ENCODE results near the gene RBFOX1. TPM values are rescaled to one million over a fixed set of nuclear protein-coding genes. Genes with fewer than 3 reads are reported as not detected.

The RBFOX1 gene
- total RNA-seq, 1 experiment from 2014 or later = not detected

DNA sequence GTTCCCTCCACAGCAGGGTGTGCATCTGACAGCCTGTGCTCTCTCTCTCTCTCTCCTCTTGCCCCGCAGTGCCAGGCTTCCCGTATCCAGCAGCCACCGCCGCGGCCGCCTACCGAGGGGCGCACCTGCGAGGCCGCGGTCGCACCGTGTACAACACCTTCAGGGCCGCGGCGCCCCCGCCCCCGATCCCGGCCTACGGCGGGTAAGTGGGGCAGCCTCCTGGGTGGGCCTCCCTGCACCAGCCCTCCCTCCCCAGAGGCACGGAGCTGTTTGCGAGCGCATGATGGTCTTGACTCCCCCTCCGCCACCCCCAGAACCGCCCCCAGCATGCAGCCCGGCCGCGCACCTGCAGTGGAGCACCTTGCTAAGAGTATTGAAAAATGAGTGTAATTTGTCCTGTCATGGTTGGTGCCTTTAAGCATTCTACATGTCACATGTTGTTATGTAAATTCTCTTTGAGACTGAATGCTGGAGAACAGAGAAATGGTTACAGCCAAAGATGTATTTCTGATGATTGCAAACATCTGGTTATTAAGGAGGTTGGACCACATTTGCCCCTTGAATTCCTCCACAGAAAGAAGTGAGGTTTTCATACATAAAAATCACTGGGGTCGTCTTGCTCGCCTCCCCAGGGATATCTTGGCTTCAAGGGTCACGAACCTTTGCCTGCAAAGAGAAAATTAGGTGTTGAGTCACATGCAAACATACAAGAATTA, 321.3 kb downstream of the RBFOX1 start:
- no peaks in the 10 kb centered on the region for H3K9me3 ChIP-seq (replicated peaks)
- H3K4me1 ChIP-seq (replicated peaks) = no peaks in the 10 kb centered on the region
- DNase-seq (ENCODE audit: low read depth in 1 of 2, low spot score in 2 of 2) = no peak
- H3K27me3 ChIP-seq (replicated peaks) = no peaks in the 10 kb centered on the region
- H3K36me3 ChIP-seq = no peaks in the 10 kb centered on the region
- H3K4me3 ChIP-seq = no peak overlapping the region
- no peak overlapping the region for H3K27ac ChIP-seq

DNA sequence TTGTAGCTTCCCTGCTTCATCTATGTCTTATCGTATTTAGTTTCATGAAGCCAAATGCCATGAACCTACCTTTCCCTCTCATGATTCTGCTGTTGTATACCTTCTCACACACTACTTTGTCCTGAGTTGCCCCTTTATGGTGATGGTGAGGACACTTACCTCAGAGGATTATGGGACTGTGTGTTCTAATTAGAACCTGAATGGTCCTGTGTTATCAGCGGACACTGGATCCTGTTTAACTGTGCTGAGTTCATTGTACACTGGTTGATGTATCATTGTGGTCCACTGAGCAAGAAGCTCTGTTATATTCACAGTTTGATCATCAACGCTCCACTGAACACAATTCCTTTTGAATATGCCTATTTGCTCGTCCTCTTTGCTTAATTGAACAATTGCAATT, 343.0 kb downstream of the RBFOX1 start:
- 0 out of 2 replicates have a peak, but pooled peaks cover 6% of the 10 kb centered on the region for H3K9me3 ChIP-seq (replicated peaks)
- H3K4me3 ChIP-seq = no peak overlapping the region
- H3K4me1 ChIP-seq (replicated peaks) = no peaks in the 10 kb centered on the region
- H3K36me3 ChIP-seq = no peaks in the 10 kb centered on the region
- no peaks in the 10 kb centered on the region for H3K27me3 ChIP-seq (replicated peaks)
- no peak overlapping the region for H3K27ac ChIP-seq
- no peak for DNase-seq (ENCODE audit: low read depth in 1 of 2, low spot score in 2 of 2)

DNA sequence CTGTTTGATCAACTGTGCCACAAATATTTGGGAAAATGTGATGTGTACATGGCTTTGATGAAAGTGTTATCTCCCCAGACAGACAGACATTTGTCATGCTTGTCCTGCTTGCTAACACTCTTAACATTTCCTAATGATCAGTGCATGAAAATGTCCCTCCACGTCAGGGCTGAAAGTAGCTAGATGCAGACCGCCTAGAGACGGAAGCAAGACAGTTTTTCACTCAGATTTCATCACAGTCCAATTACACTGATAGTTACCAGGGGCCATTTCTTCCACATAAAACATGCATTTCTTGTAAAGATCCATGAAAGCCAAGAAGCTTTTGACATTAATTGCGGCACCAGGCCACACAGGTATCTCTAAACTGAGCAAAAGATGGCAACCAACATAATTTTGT, 347.7 kb downstream of the RBFOX1 start:
- H3K27ac ChIP-seq = no peak overlapping the region
- no peaks in the 10 kb centered on the region for H3K36me3 ChIP-seq
- DNase-seq (ENCODE audit: low read depth in 1 of 2, low spot score in 2 of 2) = no peak
- H3K4me3 ChIP-seq = no peak overlapping the region
- no peaks in the 10 kb centered on the region for H3K27me3 ChIP-seq (replicated peaks)
- H3K9me3 ChIP-seq (replicated peaks) = 0 out of 2 replicates have a peak, but pooled peaks cover 6% of the 10 kb centered on the region
- no peaks in the 10 kb centered on the region for H3K4me1 ChIP-seq (replicated peaks)

DNA sequence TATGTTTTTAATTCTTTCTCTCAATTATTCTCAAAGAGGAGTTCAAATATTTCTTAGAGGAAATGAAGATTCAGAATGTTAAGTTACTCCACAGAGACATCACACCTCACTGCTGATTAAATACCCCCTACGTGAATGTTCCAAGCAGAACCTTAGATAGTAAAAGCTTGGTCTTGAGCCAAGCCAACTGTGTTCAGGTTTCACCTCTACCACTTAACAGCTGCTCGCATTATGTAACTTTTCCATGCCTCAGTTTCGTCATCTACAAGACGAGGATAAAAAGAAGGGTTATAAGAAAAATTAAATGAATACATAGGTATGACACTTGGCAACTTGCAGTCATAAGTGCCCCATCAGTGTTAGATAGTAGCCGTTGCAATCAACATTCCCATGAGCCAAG, 356.2 kb downstream of the RBFOX1 start:
- no peak overlapping the region for H3K27ac ChIP-seq
- 0 out of 2 replicates have a peak, but pooled peaks cover 5% of the 10 kb centered on the region for H3K9me3 ChIP-seq (replicated peaks)
- H3K36me3 ChIP-seq = no peaks in the 10 kb centered on the region
- no peaks in the 10 kb centered on the region for H3K27me3 ChIP-seq (replicated peaks)
- H3K4me3 ChIP-seq = no peak overlapping the region
- no peak for DNase-seq (ENCODE audit: low read depth in 1 of 2, low spot score in 2 of 2)
- H3K4me1 ChIP-seq (replicated peaks) = no peaks in the 10 kb centered on the region

DNA sequence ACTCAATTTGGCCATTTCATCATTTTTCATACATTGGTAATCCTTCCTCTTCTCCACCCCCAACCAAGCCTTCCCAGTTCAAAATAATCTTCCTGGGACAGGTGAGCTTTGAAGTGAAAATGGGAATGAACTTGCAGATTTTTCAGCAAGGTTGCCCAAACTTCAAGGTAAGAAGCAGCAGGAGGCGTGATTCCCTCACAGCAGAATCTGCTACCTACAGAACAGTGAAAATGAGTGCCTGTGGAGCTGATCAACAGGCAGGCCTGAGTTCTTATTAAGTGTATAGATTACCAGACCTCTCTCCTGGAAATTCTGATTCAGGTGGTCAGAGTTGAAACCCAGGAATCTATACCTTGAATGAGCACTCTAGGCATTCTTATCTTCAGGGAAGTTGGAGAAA, 356.6 kb downstream of the RBFOX1 start:
- no peak overlapping the region for H3K4me3 ChIP-seq
- peaks cover 5% of the 10 kb centered on the region; the same call in 1 of the 2 replicates for H3K9me3 ChIP-seq (replicated peaks)
- DNase-seq (ENCODE audit: low read depth in 1 of 2, low spot score in 2 of 2) = no peak
- no peaks in the 10 kb centered on the region for H3K36me3 ChIP-seq
- H3K4me1 ChIP-seq (replicated peaks) = no peaks in the 10 kb centered on the region
- H3K27ac ChIP-seq = no peak overlapping the region
- H3K27me3 ChIP-seq (replicated peaks) = no peaks in the 10 kb centered on the region

DNA sequence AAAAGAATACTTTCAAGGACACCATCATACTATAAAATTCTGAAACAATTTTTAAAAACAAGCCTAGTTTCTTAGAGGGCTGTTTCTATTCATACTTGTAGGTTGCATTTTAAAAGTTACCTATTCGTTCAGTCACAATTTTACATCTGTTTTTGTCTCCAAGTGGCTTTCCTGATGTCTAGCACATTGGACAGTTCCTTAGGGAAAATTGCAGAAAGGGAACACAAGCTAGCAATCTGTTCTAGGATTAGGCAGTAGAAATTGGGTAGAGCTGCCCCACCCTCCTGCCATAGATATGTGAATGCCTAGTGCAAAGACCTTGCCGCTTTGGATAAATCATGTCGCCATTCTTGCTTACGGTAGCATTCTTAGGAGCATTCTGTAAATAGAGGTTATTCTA, 358.9 kb downstream of the RBFOX1 start:
- Histone ChIP-seq H3K27ac (no peak overlapping the region), H3K27me3 (replicated peaks) (no peaks in the 10 kb centered on the region), H3K9me3 (replicated peaks) (peaks cover 5% of the 10 kb centered on the region), H3K4me1 (replicated peaks) (no peaks in the 10 kb centered on the region), H3K36me3 (no peaks in the 10 kb centered on the region), H3K4me3 (no peak overlapping the region)
- no peak for DNase-seq (ENCODE audit: low read depth in 1 of 2, low spot score in 2 of 2)

DNA sequence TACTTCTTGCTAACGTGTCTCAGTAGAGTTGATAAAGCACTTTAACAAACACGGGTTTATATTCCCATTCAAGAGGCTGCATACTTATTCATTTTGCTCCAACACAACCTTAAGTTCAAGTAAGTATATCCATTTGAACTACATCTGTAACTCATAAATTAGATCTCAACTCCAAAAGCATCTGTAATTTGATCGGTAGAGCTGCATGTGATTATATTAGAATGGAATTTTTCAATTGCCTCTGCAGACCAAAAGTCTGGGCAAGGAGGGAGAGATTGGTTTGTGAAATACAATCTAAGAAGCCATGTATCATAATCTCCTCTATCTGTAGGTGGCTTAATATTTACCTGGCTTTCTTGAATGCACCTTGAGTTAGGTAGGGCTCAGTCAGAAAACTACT, 371.0 kb downstream of the RBFOX1 start:
- no peak for DNase-seq (ENCODE audit: low read depth in 1 of 2, low spot score in 2 of 2)
- H3K4me3 ChIP-seq = no peak overlapping the region
- no peaks in the 10 kb centered on the region for H3K36me3 ChIP-seq
- H3K27ac ChIP-seq = no peak overlapping the region
- no peaks in the 10 kb centered on the region for H3K27me3 ChIP-seq (replicated peaks)
- no peaks in the 10 kb centered on the region for H3K4me1 ChIP-seq (replicated peaks)
- peaks cover 6% of the 10 kb centered on the region for H3K9me3 ChIP-seq (replicated peaks)

DNA sequence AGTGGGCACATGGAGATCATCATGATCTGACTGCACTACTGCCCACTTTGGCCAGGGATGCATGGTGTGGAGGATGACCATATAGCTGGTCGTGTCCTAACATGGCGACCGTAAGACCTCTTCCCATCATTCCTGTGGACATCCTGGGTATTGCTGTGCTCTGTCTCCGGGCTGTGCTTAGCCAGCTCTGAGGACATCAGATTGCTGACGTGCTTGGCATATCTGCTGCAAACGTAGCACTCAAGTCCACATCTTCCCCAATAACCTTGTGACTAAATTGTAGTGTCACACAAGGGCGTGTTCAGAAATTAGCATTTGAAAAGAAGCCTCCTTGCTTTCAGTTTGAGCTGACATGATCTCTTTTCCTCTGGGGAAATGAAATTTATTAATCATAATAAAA, 373.2 kb downstream of the RBFOX1 start:
- Histone ChIP-seq H3K9me3 (replicated peaks) (peaks cover 6% of the 10 kb centered on the region), H3K27ac (no peak overlapping the region), H3K36me3 (no peaks in the 10 kb centered on the region), H3K27me3 (replicated peaks) (no peaks in the 10 kb centered on the region), H3K4me1 (replicated peaks) (no peaks in the 10 kb centered on the region), H3K4me3 (no peak overlapping the region)
- no peak for DNase-seq (ENCODE audit: low read depth in 1 of 2, low spot score in 2 of 2)

DNA sequence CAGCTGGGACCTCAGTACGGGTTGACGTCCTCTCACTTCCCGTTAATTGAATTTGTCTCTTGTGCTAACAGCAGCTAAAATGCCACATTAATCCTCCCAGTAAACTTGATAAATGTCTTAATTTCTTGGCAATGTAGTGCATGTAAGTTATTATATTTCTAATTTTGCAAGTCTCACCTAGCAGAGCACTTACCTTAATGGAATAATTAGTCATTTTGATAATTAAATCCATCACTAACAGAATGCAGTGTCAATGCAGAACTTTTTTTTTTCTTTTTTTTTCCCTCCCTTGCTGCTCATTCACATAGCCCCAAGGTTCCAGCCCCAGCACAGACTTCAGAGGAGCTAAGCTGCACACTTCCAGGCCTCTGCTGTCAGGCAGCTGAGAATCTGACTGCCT, 376.5 kb downstream of the RBFOX1 start:
- Histone ChIP-seq H3K4me1 (replicated peaks) (no peaks in the 10 kb centered on the region), H3K36me3 (no peaks in the 10 kb centered on the region), H3K27me3 (replicated peaks) (no peaks in the 10 kb centered on the region), H3K9me3 (replicated peaks) (peaks cover 5% of the 10 kb centered on the region), H3K27ac (no peak overlapping the region), H3K4me3 (no peak overlapping the region)
- DNase-seq (ENCODE audit: low read depth in 1 of 2, low spot score in 2 of 2) = no peak

DNA sequence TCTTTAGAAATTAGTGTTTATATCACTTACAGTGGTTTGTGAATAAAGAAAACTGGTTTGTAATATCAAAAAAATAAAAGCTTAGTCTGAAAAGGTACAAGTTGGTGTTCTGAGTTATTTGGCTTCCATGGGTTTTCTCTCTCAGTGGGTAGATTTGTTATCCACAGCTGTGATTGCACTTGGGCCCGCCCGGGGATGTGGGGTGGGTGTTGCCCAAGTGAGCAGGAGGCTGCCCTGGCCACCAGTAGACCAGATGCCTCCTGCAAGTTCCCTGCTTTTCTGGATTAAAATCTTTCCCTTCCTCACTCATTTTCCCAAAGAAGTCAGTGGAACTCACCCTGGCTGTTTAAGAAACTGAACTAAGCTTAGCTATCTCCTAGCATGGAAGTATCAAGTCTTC, 380.6 kb downstream of the RBFOX1 start:
- H3K4me3 ChIP-seq = no peak overlapping the region
- no peaks in the 10 kb centered on the region for H3K36me3 ChIP-seq
- H3K4me1 ChIP-seq (replicated peaks) = no peaks in the 10 kb centered on the region
- no peak overlapping the region for H3K27ac ChIP-seq
- DNase-seq (ENCODE audit: low read depth in 1 of 2, low spot score in 2 of 2) = no peak
- no peaks in the 10 kb centered on the region for H3K27me3 ChIP-seq (replicated peaks)
- 0 out of 2 replicates have a peak, but pooled peaks cover 2% of the 10 kb centered on the region for H3K9me3 ChIP-seq (replicated peaks)

DNA sequence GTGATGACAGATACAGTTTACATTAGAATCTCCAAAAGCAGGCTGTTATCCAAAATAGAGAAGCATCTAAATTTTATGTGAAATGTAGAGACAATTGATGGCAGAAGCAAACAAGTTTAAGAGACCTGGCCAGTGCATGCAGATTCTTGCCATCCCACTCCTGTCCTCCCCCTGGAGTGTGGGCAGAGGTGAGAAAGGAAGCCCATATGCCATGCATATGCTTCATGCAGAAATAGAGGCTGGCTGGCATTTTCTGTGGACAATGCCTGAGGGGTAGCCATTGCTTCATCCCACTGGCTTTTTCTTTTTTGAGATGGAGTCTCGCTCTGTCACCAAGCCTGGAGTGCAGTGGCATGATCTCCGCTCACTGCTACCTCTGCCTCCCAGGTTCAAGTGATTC, 382.1 kb downstream of the RBFOX1 start:
- Histone ChIP-seq H3K4me1 (replicated peaks) (no peaks in the 10 kb centered on the region), H3K36me3 (no peaks in the 10 kb centered on the region), H3K4me3 (no peak overlapping the region), H3K27me3 (replicated peaks) (no peaks in the 10 kb centered on the region), H3K9me3 (replicated peaks) (0 out of 2 replicates have a peak, but pooled peaks cover 2% of the 10 kb centered on the region), H3K27ac (no peak overlapping the region)
- DNase-seq (ENCODE audit: low read depth in 1 of 2, low spot score in 2 of 2) = no peak

DNA sequence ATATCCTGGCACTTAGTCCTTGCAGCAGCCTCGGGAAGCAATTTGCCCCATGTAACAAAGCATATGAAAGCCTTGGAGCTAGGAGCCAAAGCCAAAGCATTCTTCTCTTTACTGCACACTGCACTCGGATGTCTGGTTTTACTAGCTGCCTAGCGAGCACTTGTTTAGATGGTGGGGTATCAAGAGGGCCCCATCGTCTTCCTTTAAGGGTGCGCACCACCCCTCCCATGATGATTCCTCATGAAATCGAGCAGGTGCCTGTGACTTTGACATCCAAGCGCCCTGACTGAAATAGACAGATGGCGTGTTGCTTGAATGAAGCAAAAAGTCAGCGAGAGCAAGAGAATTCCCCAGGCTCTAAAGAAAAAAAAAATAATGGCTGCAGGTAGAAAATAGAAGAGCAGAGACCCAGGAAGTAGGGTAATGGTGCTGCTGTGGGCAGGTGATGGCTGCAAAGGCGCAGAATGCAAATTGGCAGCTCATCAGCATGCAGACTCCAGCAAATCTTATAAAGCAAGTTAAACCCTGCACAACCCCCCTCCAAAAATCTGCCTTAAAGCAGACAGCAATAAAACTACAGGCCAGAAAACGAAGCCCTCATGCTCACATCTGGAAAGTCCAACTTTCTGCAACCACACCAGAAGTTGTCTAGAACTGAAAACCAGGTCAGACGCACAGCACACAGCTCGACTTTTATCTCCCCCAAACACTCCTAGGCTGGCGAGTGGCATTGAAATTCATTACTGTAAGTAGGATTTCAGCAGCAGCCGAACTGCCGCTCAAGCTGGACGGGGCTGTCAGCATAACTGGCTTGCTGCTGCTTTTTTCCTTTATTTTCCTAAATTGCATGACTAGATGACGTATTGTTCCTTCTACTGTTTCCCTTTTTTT, 384.3 kb downstream of the RBFOX1 start:
- DNase-seq (ENCODE audit: low read depth in 1 of 2, low spot score in 2 of 2) = no peak
- Histone ChIP-seq H3K4me3 (no peak overlapping the region), H3K27ac (no peak overlapping the region), H3K36me3 (no peaks in the 10 kb centered on the region), H3K9me3 (replicated peaks) (0 out of 2 replicates have a peak, but pooled peaks cover 2% of the 10 kb centered on the region), H3K4me1 (replicated peaks) (no peaks in the 10 kb centered on the region), H3K27me3 (replicated peaks) (no peaks in the 10 kb centered on the region)

DNA sequence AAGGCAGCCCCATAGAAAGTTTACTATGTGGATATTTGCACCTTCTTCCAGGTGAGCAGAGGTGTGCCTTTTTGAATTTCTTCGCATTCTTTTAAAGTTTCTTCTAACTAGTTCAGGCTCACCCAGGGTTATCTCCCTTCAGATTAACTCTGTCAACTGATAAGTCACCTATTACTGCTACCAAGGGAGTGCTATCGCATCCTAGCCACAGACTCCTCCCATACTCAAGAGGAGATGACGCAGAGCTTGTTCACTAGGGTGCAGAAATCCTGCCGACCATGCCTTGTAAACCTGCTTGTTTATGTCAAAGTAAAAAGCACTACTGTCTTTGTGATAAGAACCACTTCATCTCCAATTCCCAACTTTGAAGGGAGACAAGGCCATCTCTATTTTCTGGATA, 390.1 kb downstream of the RBFOX1 start:
- no peak for DNase-seq (ENCODE audit: low read depth in 1 of 2, low spot score in 2 of 2)
- Histone ChIP-seq H3K4me3 (no peak overlapping the region), H3K27ac (no peak overlapping the region)

DNA sequence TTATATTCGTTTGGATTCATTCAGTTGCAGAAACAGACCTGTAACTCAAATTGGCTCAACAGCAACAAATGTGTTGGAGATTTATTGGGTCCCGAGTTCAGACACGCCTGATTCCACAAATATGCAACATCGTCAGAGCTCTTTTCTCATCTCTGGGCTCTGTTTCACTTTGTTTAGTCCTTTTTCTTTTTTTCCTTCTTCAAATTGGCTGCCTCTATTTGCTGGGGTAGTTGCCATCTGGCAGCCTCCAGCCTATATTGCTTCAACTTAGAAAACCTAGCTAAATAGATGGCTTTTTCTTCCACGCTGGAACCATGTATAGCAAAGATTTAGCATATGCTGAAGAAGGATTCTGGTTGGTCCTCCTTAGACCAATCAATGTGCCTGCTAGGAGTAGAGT, 398.5 kb downstream of the RBFOX1 start:
- Histone ChIP-seq H3K36me3 (no peaks in the 10 kb centered on the region), H3K4me1 (replicated peaks) (no peaks in the 10 kb centered on the region), H3K27me3 (replicated peaks) (no peaks in the 10 kb centered on the region), H3K27ac (no peak overlapping the region), H3K4me3 (no peak overlapping the region), H3K9me3 (replicated peaks) (no peaks in the 10 kb centered on the region)
- no peak for DNase-seq (ENCODE audit: low read depth in 1 of 2, low spot score in 2 of 2)

More for the DNA sequence above, 390.1 kb downstream of the RBFOX1 start:
- H3K36me3 ChIP-seq = no peaks in the 10 kb centered on the region
- no peaks in the 10 kb centered on the region; the same call in 1 of the 2 replicates for H3K9me3 ChIP-seq (replicated peaks)
- H3K27me3 ChIP-seq (replicated peaks) = no peaks in the 10 kb centered on the region
- no peaks in the 10 kb centered on the region for H3K4me1 ChIP-seq (replicated peaks)
